8988T (cell line): ENCODE results near the gene DNMT1.
"Not testable (repeated sequence)": the region's sequence is repeated elsewhere in the genome, so short reads cannot be mapped to it uniquely, and the experiment has no call there.

Experiments used
- DNase-seq: peaks from one replicate; pipeline ENCODE4 v3.0.0; 2011

DNMT1 gene

DNA sequence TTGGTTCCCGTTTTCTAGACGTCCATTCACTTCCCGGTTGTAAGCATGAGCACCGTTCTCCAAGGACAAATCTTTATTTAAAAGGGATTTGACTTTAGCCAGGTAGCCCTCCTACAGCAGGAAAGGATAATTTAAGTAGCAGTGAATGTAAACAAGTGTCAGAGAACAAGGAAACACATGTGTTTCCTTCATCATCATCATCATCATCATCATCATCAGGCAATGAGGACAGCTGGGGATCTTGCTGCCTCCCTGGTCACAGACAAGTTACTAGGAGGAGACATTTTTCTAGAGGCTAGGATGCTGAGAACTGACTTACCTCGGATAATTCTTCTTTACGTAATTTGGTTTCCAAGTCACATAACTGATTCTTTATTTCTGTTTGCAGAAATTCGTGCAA is 14.3 kb downstream of the DNMT1 start:
- no peak for DNase-seq

DNA sequence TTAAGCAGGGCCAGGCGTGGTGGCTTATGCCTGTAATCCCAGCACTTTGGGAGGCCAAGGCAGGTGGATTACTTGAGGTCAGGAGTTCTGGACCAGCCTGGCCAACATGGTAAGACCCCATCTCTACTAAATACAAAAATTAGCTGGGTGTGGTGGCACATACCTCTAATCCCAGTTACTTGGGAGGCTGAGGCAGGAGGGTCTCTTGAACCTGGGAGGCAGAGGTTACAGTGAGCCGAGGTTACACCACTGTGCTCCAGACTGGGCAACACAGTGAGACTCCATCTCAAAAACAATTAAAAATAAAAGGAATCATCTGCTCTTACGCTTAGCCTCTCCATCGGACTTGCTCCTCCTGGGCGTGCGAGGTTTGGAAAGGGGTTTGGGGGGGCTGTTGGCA is 14.7 kb downstream of the DNMT1 start:
- not testable (repeated sequence) for DNase-seq

DNA sequence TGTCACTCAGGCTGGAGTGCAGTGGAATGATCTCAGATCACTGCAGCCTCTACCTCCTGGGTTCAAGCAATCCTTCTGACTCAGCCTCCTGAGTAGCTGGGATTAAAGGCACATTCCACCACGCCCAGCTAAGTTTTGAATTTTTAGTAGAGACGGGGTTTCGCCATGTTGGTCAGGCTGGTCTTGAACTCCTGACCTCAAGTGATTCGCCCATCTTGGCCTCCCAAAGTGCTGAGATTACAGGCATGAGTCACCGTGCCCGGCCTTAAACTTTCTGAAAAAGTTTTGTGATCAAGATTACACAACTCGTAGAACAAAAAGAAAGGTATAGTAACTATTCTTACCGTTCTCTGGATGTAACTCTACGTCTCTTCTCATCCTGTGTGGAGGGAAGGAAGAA is 21.2 kb downstream of the DNMT1 start:
- no peak for DNase-seq

DNA sequence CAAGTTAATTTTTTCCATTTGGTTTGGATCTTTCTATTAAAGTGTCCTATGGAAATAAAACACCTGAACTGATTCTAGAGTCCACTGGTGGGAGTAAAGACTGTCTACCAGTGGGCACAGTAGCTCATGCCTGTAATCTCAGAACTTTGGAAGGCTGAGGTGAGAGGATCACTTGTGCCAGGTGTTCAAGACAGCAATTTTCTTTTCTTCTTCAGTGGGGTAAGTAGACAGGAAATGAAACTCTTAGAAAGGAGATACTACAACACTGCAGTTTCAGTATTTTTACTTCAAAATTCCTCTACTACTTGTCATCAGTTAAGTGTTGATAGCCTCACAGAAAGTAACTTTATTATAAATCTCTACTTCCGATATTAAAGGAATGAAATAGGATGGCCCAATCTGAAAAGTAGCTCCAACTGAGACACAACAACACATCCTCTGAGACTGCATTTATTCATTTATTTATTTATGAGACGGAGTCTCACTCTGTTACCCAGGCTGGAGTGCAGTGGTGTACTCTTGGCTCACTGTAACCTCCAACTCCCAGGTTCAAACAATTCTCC is 26.3 kb downstream of the DNMT1 start:
- no peak for DNase-seq

DNA sequence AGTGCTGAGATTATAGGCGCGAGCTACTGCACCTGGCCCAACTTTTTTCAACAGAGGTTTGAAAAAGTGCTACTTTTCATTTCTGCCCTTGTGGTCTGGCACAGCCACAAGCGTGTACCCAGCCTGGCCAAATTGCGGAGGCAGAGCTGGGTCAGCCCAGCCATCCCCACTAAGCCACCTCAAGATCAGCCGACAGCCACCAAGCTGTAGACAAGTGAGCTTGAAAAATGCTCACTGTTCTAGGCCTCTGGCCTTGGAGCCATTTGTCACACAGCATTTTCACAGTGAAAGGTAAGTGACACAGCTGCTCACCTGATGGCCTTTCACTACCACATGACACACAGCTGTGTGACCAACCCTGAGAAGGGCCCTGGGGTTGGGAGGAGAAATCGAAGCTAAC is 27.3 kb downstream of the DNMT1 start:
- DNase-seq: no peak

DNA sequence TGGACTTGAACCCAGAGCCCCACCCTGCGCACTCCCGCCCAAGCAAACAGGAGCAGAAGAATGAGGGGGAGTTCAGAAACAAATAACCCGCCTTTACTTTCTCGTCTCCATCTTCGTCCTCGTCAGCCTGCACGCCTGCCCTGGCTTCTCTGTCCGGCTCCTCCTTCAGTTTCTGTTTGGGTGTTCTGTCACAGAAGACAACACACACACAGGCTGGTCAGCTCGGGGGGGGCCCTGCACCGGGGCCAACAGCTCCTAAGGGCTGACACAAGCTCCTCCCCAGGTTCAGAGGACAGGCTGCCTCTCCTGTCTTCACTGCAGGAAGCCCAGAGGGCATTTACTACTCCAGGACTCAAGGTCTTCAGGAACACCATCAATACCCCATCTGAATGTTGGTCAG is 28.3 kb downstream of the DNMT1 start:
- not testable (repeated sequence) for DNase-seq

DNA sequence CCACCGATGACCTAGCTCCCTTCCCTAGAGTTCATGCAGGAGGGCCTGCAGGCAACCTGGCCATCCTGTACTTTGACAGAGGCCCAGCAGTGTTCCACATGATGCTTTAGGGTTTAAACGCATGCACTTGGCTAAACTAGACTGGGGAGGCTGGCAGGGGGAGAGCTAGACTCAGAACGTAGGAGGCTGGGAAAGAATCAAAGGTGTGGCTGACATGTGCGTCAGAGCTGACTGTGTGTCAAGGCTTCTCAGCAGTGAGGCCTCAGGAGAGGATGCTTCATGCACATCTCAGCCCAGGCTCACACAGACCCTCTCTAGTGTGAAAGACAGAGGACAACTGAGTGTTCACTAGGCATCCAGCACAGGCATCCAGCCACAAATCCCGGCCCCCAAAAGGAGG is 28.7 kb downstream of the DNMT1 start:
- no peak for DNase-seq

DNA sequence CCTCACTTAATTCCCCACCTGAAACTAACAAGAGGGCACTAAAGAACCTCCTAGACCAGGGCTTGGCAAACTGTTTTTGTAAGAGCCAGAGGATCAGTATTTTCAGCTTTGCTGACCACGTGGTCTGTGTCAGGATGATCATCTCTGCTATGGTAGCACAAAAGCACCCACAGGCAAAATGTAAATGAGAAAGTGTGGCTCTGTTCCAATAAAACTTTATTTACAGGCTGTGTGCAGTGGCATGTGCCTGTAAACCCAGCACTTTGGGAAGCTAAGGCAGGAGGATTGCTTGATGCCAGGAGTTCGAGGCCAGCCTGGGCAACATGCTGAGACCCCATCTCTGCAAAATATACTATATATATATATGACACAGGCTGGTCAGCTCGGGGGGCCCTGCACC is 31.2 kb downstream of the DNMT1 start:
- no peak for DNase-seq

DNA sequence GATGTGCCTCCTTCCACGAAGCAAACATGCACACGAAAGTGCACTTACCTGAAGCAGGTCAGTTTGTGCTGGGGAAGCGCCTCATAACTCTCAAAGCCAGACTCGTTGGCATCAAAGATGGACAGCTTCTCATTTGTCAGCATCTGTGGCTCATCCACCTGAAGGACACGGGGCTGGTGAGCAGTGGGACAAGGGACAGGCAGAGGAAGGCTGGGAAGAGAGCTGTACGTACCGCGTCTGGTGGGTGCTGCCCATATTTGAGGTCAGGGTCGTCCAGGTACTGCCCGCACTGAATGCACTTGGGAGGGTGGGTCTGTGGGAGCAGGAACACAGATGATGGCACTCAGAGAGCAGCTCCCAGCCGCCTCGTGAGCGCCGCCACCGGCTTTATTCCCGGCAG is 35.1 kb downstream of the DNMT1 start:
- no peak for DNase-seq

DNA sequence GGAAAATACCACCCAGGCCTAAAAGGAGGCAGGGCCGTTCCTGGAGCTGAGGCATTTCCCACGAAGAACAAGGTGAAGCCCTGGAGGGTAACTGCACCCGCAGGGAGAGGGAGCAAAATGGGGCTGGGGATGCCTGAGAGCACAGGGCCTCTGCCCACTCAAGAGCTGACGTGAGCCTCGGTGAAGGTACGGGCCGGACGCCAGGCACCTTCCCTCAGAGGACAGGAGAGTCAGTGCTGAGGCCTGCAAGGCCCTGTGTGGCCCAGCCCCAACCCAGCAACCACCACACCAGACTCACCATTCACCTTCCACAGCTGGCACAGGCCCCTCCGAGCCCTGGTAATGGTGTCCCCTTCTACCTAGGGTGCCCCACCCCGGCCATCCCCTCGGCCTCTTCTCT is 36.3 kb downstream of the DNMT1 start:
- no peak for DNase-seq

DNA sequence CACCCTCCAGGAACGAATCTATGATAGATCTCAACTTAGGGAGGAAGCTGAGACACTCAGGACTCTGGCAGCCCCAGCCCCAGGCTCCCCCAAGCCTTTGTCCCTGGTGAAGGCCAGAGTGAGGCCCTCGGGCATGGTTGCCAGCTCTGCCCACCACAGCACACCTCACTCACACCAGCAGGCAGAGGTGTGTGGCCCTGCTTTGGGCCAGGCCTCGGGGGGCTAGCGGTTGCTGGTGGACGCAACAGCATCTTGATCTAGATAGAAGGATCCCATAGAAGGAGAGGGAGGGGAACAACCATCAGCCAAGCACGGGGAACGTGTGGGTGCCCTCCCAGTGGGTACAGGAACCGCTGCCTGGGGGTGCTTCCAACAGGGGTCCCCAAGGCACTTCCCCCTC is 36.7 kb downstream of the DNMT1 start:
- no peak for DNase-seq

DNA sequence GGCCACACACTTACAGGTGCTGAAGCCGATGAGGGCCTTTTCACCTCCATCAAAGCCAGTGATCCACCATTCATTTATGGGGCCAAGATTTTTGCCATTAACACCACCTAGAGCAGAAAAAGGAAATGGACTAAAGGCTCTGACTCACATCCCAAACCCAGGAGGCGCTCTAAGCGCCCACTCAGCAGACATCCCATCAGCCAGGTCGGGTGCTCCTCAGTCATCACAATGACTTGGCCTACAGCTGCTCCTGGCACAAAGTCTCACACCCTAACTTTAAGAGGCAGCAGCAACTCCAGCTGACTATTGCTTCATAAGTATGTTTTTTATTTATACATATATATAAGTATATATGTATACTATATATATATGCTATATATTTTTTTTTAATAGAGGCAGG is 38.9 kb downstream of the DNMT1 start:
- DNase-seq: no peak

DNA sequence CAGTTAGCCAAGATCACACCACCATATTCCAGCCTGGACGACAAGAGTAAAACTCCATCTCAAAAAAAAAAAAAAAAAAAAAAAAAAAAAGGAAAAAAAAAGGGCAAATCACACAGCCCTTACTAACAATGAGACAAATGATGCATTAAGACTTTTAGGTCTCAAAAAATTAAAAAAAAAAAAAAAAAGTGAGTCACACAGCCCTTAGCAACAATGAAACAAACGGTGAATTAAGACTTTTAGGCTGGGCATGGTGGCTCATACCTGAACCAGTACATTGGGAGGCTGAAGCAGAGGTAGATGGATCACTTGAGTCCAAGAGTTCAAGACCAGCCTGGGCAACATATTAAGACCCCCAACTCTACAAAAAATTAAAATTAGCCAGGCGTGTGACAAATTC is 42.7 kb downstream of the DNMT1 start:
- no peak for DNase-seq

DNA sequence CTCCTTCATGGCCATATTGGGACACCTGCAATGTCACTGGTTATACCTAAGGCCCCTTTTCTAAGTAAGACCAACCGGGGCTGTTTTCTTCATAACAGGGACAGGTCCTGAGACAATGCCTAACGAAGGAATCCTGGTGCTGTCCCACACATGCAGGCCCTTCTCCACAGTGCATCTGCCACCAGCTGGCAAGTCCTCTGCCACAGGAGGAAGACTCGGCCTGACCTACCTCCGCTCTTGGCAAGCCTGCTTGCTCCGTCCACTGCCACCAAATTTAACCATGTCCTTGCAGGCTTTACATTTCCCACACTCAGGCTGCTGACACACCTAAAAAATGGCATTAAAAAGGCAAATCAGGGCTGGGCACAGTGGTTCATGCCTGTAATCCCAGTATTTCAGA is 43.2 kb downstream of the DNMT1 start:
- DNase-seq: no peak

DNA sequence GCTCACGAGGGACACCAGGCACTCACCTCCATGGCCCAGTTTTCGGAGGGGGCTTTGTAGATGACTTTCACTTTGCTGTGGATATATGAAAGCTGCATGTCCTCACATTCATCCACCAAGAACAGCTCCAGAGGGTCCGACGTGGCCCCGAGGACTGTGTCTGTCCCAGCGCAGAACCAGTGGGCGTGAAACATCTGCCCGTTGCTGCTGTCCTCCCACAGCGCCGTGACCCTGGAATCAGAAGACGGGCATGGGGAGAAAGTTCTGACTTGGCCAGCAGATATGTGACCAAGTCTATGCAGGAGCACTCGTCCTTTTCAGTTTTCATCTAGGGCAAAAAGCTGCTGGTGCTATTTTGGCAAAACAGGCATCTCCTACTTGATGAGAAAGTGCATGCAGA is 45.3 kb downstream of the DNMT1 start:
- DNase-seq: no peak

DNA sequence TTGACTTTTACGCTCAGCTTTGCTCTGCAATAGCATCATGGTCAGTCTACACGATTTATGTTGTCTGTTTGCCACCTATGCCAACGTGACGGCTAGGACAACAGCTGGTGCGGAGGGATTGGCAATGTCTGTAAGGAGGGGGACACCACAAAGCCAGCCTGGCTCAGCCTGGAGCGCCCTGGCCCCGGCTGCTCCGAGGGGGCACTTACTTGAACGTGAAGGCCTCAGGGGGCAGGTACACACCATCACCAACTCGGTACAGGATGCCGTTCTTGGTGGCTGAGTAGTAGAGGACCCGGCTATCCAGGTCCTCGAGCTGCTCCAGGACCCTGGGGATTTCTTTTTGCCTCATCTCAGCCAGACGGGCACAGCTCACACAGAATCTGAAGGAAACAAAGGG is 48.6 kb downstream of the DNMT1 start:
- DNase-seq: no peak

DNA sequence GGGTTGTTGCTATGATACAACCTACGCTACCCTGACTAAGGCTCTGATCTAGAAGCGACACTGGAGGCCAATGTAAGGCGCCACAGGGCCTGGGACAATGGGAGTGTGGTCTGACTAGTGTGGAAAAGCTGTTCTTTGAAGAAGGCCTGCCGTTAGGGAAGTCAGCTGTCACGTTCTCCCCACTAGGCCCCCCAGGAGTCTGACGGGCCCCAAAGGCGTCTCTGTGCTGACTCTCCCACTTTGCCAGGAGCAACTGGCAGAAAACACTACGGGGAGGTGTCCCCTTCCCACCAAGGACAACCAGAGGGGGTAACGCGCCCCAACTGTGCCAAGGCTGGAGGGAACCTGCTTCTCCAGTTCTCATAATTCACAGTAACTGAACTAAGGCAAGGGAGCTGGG is 49.7 kb downstream of the DNMT1 start:
- no peak for DNase-seq

DNA sequence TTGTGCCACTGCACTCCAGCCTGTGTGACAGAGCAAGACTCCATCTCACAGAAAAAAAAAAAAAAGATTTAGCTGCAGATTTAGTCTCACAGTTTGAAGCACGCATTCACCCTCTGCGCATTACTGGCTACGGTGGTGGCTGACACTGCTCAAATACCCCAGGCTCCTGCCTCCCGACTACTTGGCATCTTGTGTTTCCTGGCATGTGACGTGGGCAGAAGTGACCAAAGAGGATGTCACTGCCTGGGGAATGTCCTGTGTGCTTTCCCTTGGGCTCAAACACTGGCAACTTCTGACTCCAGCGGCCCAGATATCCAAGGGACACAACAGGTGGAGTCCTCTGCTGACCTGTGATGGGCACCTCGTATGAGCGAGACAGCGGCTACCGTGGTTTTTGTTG is 50.4 kb downstream of the DNMT1 start:
- no peak for DNase-seq

DNA sequence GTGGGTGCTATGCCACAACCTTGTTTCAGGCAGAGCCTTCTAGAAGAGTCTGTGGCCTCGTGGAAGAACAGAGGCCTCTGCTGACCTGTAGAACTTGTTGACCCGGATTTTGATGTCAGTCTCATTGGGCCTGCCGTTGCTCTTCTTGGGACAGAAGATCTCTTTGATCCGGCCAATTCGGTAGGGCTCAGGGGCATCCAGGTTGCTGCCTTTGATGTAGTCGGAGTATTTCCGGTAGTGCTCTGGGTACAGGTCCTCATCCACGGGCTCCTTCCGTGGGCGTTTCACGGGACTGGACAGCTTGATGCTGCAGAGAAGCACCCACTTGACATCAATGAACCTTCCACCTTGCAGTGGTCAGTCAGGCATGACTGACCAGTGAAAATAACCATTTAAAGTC is 51.1 kb downstream of the DNMT1 start:
- no peak for DNase-seq

DNA sequence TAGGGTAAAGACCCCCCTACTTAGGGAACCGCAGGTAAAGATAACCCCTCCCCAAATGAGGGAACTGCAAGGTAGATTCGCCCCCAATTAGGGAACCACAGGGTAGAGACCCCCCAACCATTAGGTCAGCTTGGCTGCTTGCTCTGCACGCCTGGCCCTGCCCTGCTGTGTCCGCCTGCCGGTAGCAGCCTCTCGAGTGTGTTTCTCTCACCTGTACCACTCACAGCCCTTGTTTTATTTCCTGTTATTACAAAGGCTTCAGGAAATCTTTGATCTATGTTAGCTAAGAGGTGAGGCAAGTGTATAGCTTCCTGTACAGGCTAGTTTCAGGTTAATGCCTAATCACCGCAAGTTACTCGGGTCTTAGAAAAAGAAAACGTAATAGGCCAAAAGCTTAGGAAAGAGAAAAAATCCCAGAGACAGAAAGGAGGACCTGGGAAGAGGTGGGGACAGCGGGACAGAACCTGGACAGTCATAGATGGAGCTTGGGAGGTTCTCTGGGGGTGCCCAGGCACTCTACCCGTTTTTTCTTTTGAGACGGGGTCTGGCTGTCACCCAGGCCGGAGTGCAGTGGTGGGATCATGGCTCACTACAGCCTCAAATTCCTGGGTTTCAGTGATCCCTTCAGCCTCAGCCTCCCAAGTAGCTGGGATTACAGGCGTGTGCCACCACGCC is 51.9 kb downstream of the DNMT1 start:
- no peak for DNase-seq

DNA sequence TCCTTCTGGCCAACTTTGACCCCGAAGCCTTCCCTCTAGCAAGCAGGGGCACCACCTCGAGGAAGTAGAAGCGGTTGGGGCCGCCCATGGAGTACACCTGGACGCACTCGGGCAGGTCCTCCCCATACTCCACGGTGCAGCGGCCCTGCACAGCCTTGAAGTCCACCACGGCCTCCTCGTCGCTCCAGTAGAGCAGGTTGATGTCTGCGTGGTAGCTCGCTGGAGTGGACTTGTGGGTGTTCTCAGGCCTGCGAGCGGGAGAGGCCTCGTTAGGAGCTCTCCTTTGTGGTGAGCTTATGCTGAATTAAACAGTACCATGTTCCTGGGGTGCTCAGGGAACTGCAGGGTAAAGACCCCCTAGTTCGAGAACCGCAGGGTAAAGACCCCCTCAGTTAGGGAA is 52.8 kb downstream of the DNMT1 start:
- no peak for DNase-seq

DNA sequence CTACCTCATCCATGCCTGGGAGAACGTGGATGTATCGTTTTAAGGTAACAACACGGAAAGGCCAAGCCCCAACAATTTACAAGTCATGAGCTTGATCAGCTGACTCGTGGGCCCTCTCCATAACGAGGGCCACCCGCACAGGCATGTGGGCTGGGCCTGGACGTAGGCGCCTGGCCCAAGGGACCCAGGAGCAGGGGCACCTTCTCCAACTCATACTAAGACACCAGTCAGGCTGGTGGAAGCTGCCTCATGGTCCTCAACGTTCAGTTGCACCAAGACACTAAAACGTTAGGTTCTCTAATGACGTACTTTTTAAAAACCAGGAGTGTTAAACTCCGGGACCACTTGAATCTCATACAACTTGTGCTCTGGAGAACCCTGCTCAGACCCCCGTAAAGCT is 53.3 kb downstream of the DNMT1 start:
- DNase-seq: no peak

DNA sequence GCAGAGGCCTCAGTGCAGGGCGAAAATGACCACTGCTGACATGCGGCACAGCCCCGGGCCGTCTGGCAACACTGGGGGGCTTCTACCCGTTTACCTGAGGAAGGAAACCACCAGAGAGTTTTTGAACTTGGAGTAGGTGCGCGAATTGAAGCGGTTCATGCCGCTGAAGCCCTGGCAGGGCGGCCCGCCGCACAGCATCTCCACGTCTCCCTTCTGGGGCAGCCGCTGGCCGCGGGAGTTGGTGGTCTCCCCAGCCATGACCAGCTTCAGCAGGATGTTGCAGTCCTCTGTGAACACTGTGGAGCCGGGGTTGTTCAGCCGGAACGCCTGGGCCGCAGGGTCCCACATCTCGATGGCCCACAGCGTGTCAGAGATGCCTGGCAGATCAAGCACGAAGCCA is 54.8 kb downstream of the DNMT1 start:
- DNase-seq: no peak

DNA sequence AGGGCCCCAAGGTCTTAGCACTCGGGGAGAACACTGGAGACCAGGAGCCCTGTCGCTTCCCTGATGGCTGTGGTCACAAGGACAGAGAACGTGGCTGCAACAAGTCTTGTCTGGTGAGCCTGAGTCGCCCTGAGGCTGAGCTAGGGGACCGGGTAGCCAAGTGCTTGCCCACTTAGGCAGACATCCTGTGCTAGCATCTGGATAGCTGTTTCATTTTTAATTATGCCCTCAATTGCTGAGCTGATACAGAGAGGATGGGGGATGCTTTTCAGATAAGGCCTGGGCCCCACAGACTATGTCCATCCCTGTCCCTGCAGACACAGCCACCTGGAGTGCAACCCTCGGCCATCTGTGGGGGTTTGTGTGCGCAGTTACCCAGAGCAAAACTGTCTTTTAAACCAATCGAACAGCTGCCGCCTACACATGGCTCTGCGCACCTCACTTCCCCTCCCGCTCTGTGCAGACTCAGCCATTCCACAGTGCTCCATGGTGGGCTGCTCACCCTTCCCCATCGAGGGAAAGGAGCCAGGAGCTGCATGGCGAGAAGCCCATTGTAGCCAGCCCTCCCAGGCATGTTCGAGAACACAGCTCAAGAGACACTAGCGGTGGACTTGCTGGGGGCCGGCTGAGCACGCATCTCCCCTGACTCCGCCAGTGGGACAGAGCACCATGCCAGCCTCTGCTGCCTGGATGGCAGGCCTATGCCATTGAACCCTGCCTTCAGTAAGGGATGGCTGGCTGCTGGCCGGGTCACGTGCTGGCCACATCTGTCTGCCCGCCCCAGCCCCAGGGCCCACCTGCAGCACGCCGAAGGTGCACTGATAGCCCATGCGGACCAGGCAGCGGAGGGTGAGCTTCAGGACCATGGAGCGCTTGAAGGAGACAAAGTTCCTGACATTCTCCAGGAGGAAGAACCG is 55.6 kb downstream of the DNMT1 start:
- no peak for DNase-seq
